HL-60 (cell line): Measurements from ENCODE around the gene SLC12A8.

Source experiments
- CTCF ChIP-seq: IDR thresholded peaks from one replicate; pipeline ENCODE4 v1.5.1; 2011; ENCODE audit warnings: low read length, control low read depth, inconsistent platforms; ENCODE audit not compliant: insufficient read depth
- GABPA ChIP-seq: IDR thresholded peaks from 2 replicates; pipeline ENCODE4 v1.6.1; 2012; ENCODE audit warnings: low read depth
- POLR2AphosphoS5 ChIP-seq: IDR thresholded peaks from 2 replicates; pipeline ENCODE4 v1.6.1; 2012; ENCODE audit warnings: low read depth
- REST ChIP-seq: IDR thresholded peaks from 2 replicates; pipeline ENCODE4 v1.6.1; 2012; ENCODE audit warnings: low read depth; ENCODE audit not compliant: insufficient replicate concordance
- SPI1 ChIP-seq: IDR thresholded peaks from 2 replicates; pipeline ENCODE4 v1.6.1; 2012; ENCODE audit warnings: low read depth, mild to moderate bottlenecking, borderline replicate concordance

DNA sequence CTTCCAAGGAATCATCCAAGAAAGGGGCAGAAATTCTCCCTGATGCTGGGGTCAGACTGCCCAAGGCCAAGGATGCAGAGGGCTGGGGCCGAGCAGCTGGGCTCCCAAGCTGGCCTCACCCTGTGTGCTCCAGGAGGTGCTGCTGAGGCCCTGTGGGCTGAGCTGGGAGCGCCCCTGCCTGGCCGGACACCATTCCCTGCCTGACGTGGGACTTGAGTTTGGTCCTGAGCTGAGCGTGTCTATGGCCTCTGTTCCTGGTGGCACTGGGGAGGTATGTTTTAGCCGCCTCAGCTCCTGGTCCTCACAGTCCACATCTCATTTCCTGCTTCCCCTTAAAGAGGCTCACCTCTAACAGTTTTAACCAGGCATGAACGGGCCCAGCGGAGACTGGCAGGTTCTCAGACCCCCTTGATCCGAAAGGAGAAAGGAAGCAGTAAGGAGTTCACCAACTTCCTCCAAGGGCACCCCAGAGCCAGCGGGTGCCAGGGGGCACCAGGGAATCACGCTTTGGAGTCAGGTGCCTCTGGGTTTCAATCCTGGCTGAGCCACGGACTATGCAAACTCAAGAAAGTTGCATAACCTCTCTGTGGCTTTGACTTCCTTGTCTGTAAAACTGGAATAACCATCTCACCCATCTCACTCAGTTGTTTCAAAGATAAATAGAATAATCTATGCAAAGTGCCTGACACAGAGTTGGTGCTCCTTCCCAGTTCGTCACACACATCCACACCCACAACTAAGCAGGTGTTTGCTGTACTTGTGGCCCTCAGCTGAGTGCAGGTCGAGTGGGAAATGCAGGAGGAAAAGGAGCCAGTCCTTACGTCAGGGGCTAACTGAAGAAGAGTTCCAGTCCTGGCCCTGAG lies 48.6 kb downstream of the SLC12A8 start:
- TF ChIP-seq GABPA (no peak), CTCF (no peak), SPI1 (peak; percentile 45; the same call in 1 of the 2 replicates), REST (no peak), POLR2AphosphoS5 (no peak)
